Measurements from ENCODE around the gene ANXA2R. TPM values are rescaled to one million over a fixed set of nuclear protein-coding genes. Genes with fewer than 3 reads are reported as not detected.
A peak's percentile ranks its signal among the peaks of the same experiment; 100 is the strongest.
"Not testable (repeated sequence)": the region's sequence is repeated elsewhere in the genome, so short reads cannot be mapped to it uniquely, and the experiment has no call there.

The ANXA2R gene
- total RNA-seq, 4 donors from 2014 or later, result 0.57 to 2.5 (median 1.6) TPM

GRCh38 chr5:43075319-43076293, 35.5 kb upstream of the ANXA2R start:
- intact Hi-C loops (cut with DNase I), result no loop called here
- no peak for DNase-seq
- H3K9me3 ChIP-seq, result no peaks in the 10 kb centered on the region
- H3K27me3 ChIP-seq, result no peaks in the 10 kb centered on the region
- peaks cover 12 to 70% (median 13%) of the 10 kb centered on the region in 3 donors for H3K36me3 ChIP-seq
- H3K4me3 ChIP-seq, result no peak overlapping the region
- TF ChIP-seq POLR2A (IDR thresholded peaks at IDR 0.05), result no peak
- TF ChIP-seq CTCF (IDR thresholded peaks at IDR 0.05), result no peak
- H3K4me1 ChIP-seq, result peaks cover 0 to 15% (median 0%) of the 10 kb centered on the region in 3 donors
- 72 to 84% methylated on average over 12 of the region's 12 CpGs for WGBS, 2 donors
- H3K27ac ChIP-seq, result peak overlapping the region in 1 of 4 donors; percentile 33

DNA sequence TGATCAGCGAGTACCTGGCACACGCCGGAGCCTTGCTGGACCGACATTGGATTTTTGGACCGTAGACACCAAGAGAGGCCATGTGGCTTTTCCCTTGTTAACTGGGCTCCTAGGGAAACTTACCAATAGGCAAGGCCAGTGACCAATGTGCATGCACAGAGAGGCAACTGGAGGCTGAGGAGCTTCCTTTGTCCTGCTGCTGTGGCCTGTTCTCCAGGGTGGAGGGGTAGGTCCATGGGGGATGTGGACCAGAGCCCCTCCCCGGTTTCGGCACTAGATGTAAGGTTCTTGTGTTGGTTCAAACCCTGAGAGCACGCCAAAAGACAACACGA, 34.8 kb upstream of the ANXA2R start:
- H3K9me3 ChIP-seq, result no peaks in the 10 kb centered on the region
- 97 to 98% methylated on average over 6 to 7 of the region's 9 CpGs for WGBS, 2 donors
- H3K4me3 ChIP-seq, result no peak overlapping the region
- H3K4me1 ChIP-seq, result peaks cover 0 to 22% (median 0%) of the 10 kb centered on the region in 3 donors
- H3K27me3 ChIP-seq, result no peaks in the 10 kb centered on the region
- H3K27ac ChIP-seq, result peak overlapping the region in 1 of 4 donors; percentile 33
- TF ChIP-seq POLR2A (IDR thresholded peaks at IDR 0.05) (no peak), CTCF (IDR thresholded peaks at IDR 0.05) (no peak)
- intact Hi-C loops (cut with DNase I), result no loop called here
- peaks cover 9 to 70% (median 14%) of the 10 kb centered on the region in 3 donors for H3K36me3 ChIP-seq
- DNase-seq, result no peak

- H3K4me3 ChIP-seq, result no peak overlapping the region
- H3K4me1 ChIP-seq, result peaks cover 0 to 32% (median 6%) of the 10 kb centered on the region in 3 donors
- DNase-seq, result no peak
- no peaks in the 10 kb centered on the region for H3K9me3 ChIP-seq
- no peak overlapping the region for H3K27ac ChIP-seq
- H3K27me3 ChIP-seq, result no peaks in the 10 kb centered on the region
- TF ChIP-seq POLR2A (IDR thresholded peaks at IDR 0.05), result no peak
- TF ChIP-seq CTCF (IDR thresholded peaks at IDR 0.05), result peak in 5 of 6 experiments; percentile 46 to 77 (median 54)
- peaks cover 6 to 63% (median 14%) of the 10 kb centered on the region in 3 donors for H3K36me3 ChIP-seq
- WGBS, 2 donors, result 90 to 94% methylated on average over 11 to 12 of the region's 12 CpGs
- intact Hi-C loops (cut with DNase I), result no loop called here
Measured at GRCh38 chr5:43073597-43074546, 33.8 kb upstream of the ANXA2R start.

DNA sequence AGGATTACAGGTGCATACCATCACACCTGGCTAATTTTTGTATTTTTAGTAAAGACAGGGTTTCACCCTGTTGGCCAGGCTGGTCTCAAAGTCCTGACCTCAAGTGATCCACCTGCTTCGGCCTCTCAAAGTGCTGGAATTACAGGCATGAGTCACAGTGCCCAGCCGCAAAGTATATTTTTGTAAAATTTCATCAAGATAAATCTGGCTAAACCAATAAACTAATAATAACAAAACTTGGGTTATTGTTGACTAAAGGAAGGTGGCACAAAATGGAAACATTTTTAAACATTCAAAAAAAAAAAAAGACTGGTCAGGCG, 29.2 kb upstream of the ANXA2R start:
- H3K4me3 ChIP-seq, result peak overlapping the region in 1 of 4 donors; percentile 78
- DNase-seq, result not testable (repeated sequence)

DNA sequence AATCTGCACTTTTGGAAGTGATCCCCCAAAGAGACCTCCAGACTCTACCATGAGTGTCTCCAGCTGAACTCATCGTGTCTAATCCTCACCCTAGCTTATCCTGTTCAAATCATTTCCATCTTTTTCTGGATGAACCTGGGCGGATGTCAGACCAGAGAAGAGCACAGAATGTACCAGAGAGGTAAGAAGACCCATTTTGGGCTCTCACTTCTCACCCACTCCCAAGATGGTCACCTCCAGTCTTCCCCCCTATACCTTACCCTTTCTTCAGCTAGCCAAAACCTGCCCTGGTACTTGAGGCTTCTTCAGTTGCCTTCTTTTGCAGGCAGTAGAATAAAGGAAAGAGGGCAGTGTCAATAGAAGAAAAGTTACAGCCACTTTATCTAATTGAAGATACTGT, 27.9 kb upstream of the ANXA2R start:
- 69% methylated on average over 2 of the region's 2 CpGs for WGBS, 2 donors
- H3K36me3 ChIP-seq, result peaks cover 6 to 31% (median 14%) of the 10 kb centered on the region in 3 donors
- no peak for TF ChIP-seq POLR2A (IDR thresholded peaks at IDR 0.05)
- no peak for TF ChIP-seq CTCF (IDR thresholded peaks at IDR 0.05)
- intact Hi-C loops (cut with DNase I), result loop anchor here (5.0 kb wide), 1 partner anchor 54 kb away; the partner anchor contains the start of gene ZNF131
- peak overlapping the region; percentile 64 to 84 (median 81) for H3K4me3 ChIP-seq
- no peak for DNase-seq
- no peaks in the 10 kb centered on the region for H3K27me3 ChIP-seq
- no peaks in the 10 kb centered on the region for H3K9me3 ChIP-seq
- peak overlapping the region in 3 of 4 donors; percentile 99 for H3K27ac ChIP-seq
- peaks cover 11 to 45% (median 19%) of the 10 kb centered on the region in 3 donors for H3K4me1 ChIP-seq

More for the DNA sequence above, 29.2 kb upstream of the ANXA2R start:
- Histone ChIP-seq H3K36me3 (peaks cover 6 to 31% (median 14%) of the 10 kb centered on the region in 3 donors), H3K4me1 (peaks cover 8 to 36% (median 19%) of the 10 kb centered on the region in 3 donors)
- H3K27me3 ChIP-seq, H3K9me3 ChIP-seq, H3K27ac ChIP-seq: not testable (repeated sequence)
- 88 to 92% methylated on average over 3 of the region's 3 CpGs for WGBS, 2 donors
- intact Hi-C loops (cut with DNase I), result loop anchor here (5.0 kb wide), 1 partner anchor 53 kb away; the partner anchor contains the start of gene ZNF131
